Hindlimb muscle (tissue), 1 donor: ENCODE measurements around the gene EPHB2. TPM values are rescaled to one million over a fixed set of nuclear protein-coding genes. Genes with fewer than 3 reads are reported as not detected.

ENCODE experiments used
- DNase-seq: peaks from one replicate; pipeline ENCODE4 v3.0.0-alpha.2; 2013
- polyA plus RNA-seq: library from polyadenylated mRNA; unstranded; fragments of 120-200 nt; gene quantifications from one replicate; pipeline ENCODE4 v1.2.1, GENCODE V29; 2013; ENCODE audit not compliant: insufficient read length

The EPHB2 gene
- polyA plus RNA-seq, 1 donor = 15.2 TPM

DNA sequence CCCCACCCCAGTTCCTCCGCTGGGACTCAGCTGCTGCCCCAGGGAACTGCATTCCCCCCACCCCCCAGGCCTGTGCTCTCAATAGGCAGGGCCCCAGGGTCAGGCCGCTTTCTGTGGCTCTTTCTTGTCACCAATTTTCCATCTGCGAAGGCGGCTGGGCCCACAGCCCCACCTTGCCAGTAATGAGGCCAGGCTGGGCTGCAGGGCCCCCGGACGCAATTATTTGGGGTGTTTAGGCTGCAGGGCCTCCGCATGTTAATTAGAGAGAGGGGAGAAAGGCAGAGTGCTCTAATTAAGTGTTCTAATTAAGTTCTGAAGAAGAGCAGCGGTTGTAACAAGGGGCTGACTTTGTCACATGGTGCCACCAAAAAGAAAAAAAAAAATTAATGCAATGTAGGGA is 71.8 kb downstream of the EPHB2 start:
- DNase-seq = no peak

DNA sequence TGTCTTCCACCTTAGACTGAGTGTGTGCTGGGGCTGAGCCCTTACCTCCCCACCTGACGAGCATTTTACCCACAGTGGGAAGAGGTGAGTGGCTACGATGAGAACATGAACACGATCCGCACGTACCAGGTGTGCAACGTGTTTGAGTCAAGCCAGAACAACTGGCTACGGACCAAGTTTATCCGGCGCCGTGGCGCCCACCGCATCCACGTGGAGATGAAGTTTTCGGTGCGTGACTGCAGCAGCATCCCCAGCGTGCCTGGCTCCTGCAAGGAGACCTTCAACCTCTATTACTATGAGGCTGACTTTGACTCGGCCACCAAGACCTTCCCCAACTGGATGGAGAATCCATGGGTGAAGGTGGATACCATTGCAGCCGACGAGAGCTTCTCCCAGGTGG is 73.7 kb downstream of the EPHB2 start:
- no peak for DNase-seq

DNA sequence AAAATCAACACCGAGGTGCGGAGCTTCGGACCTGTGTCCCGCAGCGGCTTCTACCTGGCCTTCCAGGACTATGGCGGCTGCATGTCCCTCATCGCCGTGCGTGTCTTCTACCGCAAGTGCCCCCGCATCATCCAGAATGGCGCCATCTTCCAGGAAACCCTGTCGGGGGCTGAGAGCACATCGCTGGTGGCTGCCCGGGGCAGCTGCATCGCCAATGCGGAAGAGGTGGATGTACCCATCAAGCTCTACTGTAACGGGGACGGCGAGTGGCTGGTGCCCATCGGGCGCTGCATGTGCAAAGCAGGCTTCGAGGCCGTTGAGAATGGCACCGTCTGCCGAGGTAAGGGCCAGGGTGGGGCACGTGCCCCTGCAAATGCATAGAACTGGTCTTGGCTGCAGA is 74.1 kb downstream of the EPHB2 start:
- DNase-seq = no peak

DNA sequence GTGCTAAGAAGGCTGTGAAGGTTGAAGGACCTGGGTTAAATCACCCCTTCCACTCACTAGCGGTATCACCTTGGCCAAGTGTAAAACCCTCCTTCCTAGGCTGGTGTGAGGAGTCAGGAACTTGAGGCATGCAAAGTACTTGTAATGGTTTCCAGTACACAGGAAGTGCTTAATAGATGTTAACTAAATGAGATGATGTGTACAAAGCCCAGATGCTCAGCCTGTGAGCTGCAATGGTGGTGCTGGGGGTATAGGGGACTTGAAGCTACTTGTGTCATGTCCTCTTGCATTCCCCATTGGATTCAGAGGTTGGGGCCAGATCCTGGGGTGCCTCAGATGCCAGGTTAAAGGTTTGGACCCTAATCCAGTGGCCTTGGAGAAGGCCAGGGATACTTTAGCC is 75.5 kb downstream of the EPHB2 start:
- DNase-seq = no peak

DNA sequence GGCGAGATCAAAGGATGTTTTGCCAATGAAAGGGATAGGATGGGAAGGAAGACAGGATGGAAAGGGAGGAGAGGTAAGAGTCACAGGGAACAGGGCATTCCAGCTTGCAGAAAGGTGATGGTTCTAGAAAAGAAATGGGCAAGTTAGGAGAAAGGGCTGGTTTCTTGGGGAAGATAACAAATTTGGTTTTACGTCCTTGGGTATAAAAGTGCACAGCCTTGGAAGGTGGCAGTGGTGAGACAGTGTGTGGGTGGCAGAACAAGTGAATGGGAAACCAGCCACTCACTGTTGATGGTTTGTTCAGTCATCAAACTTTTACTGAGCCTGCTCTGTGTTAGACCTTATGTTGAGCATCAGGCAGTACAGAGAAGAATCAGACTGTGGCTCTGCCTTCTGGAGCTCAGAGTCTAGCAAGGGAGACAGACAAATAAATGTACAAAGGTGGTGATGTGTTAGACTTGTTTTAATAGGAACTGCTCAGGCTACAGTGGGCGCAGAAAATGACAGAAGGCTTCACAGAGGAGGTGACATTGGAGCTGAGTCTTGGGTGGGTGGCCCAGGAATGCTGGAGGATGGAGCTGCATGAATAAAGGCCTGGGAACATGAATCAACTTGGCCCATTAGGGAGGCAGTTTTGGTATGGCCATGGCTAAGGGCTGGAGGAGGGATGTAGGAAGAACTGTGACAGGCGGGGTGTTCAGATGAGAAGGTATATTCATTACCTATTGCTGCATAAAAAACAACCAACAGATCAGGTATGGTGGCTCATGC is 76.3 kb downstream of the EPHB2 start:
- DNase-seq = no peak

DNA sequence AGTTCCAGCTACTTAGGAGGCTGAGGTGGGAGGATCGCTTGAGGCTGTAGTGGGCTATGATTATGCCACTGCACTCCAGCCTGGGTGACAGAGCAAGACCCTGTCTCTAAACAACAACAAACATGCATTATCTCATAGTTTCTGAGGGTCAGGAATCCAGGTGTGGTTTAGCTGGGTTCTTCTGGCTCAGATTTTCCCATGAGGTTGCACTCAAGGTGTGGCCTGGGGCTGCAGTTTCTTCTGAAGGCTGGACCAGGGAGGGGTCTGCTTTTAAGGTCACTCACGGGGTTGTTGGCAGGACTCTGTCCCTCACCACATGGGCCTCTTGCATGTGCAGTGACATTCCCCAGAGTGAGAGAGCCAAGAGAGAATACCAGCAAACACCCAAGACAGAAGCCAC is 77.0 kb downstream of the EPHB2 start:
- DNase-seq = no peak

DNA sequence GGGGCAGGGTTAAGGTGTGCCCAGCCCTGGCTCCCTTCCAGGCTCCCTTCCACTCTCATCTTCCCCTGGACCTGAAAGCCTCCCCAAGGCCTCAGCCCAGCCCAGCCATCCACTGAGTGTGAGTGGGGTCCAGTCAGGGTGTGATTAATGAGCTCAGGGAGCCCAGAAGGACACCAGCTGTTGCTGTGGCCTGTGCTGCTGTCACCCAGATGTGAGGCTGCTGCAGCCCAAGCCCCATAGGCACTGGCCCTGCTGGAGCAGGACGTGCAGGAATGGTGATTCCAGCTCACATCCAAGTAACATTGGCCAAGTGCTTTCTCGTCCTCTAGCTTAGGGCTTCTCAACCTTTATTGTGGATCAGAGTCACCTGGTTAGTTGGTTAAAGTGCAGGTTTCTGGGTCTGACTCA is 77.6 kb downstream of the EPHB2 start:
- DNase-seq = no peak

DNA sequence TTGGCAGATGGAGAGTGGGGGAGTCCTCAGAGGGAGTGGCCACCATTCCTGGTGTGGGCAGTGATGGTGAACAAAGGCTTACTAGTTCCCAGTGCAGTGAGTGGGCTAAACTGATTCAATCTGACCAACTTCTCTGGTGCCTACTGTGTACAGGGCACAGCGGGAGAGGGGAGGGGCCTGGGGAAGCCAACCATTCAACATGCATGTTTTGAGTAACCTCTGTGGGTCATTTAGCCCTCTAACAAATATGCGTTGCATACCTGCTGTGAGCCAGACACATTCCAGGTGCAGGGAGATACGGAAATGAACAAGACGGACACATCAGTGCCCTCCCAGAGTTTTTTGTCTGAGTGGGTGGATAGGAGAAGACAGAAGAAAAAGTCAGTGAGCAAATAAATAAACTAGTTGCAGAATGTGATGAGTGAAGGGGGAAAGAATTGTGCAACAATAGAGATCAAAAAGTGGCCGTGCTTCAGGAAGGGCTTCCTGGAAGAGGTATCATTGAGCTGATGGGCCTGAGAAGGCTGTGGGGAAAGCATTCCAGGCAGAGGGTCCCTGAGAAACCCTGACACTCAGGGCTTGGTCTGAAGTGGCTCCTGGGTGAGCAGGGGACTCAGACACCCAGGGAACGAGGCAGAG is 78.8 kb downstream of the EPHB2 start:
- no peak for DNase-seq

DNA sequence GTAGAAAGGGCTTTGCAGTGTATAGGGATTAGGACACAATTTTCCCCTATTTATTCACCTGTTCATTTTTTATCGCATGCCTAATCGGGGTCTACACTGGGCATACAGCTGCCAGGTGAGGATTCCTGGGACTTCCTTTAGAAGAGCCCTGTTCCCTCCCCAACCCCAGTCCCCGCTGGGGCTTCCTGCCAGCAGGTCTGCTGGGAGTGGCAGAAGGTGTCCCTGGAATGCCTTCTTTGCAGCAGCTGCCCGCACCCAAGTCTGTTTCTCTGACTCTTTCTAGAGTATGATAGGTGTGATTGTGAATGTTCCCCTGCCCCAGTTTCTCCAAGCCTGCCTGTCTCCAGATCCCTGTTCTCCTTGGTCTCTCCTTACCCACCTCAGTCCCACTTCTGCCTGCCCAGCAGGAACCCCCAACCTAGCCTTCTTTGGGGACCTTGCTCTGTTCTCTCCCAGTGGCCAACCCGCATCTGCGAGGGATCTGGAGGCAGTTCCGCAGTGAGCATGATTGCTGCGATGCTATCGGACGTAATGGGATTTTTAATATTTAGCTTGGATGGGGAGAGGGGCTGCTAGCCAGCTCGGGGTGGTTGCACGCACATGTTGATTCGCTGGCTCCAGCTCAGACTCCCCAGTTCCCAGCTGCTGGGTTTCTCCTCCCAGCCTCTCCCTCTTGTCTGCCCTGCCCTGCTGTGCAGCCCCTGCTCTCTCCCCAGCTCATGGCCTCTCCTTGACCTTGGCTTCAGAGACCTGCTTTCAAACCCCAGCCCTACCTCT is 79.8 kb downstream of the EPHB2 start:
- peak; percentile 68 for DNase-seq

DNA sequence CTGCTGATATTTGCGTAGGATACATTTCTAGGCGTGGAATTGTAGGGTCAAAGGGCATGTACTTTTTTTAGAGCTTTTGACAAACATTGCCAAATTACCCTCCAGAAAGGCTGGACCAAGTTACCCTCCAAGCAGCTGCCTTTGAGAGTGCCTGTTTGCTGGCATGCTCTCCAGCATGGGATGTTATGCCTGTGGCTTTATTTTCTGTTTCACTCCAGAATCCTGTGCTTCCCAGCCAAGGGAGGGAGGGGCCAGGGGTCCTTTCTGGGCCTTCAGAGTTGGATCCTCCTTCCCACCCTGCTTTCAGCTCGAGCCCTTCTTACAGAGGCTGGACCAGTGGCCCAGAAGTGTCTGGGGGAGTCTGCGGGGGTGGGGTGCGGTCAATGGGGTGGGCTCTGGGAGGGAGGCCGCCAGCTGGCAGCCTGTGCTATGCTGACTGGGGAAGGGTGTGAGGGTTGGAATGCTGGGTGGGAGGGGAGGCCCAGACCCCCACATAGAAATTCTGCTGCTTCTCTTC is 81.2 kb downstream of the EPHB2 start:
- DNase-seq = peak; percentile 70

DNA sequence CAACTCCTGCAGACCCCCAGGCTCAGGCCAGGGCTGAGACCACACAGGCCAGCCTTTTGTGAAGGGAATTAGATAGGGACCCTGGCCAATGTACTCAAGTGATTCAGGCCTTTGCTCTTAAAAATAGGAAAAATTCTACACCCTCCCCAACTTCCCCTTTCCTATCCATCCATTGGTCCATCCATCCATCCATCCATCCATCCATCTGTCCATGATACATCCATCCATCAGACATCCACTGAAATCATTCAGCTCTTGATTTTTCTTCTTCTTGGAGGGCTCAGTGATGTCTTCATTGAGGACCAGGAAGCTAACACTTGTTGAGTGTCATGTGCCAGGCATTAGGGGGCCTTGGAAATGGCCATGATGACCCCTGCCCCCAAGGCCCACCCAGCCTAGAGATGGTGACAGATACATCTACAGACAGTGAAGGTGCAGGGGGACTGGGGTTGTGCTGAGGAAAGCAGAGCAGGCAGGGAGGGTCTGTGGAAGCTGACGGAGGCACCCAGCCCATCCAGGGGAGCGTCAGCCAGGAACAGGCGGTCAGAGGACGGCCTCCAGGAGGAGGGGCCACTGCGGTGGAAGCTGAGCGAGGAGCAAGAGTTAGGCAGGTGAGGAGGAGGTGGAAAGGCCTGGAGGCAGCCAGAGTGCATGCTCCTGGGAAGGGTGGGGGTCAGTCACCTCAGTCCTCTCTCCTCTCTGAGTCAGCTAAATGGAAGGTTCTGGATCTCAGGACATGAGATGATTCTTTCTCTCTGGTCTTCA is 81.9 kb downstream of the EPHB2 start:
- DNase-seq = no peak

DNA sequence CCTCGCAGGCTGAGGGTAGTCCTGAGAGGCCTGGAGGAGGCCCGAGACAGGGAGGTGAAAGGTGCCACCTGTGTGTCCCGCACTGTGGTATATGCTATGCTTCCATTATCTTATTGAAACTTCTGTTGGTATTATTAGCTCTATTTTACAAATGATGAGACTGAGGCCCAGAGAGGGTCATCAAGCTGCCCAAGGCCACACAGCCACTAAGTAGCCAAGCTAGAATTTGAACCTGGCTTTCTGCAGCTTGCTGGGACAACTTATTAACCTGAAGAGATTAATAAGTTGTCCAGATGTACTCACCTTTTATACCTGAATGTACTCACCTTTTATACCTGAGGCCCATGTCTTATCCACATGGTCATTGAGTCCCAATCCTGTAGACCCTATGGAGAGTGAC is 83.0 kb downstream of the EPHB2 start:
- DNase-seq = no peak

DNA sequence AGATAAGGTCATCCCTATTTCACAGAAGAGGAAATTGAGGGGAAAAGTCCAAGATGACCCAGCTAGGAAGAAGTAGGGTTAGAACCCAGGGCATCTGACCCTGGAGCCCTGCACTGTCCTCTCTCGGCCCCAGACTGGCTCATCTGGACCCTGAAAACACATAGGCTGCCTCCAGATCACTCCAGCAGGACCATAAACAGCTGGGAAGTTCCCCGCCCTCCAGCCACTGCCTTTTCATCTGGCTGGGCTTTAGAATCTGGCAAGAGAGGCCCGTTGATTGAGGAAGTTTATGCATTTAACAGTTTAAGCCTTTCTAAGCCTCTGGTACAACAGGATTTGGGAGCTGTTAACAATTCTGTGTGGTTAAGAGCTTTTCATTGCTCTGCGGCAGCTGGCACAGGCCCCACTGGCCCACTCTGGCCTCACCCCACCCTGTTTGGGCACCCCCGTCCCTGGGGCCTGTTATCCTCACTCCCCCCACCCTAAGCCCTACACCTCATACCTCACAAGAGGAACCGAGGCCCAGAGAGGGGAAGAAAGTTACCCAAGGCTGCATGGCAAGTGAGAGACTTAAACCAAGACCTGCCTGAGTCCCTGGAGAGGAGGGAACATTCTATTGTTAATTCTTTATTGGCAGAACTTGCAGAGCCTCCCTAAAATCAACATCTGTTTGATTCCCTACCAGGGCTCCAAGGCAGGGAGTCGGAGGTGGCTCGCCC is 84.2 kb downstream of the EPHB2 start:
- DNase-seq = peak; percentile 84

DNA sequence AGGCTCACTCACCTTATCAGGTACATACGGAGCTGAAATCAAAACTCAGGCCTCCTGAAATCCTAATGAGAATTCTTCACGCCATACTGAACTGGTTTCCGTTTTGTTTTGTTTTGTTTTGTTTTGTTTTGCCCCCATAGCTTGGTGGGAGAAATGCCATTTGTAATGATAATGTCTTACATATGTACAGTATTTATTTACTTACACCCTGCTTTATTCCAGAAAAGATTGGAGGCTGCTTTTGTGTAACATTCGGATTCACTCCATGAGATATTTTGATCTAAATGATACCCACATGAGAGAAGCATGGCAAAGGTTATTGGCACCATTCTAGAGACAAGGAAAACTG is 84.7 kb downstream of the EPHB2 start:
- no peak for DNase-seq

DNA sequence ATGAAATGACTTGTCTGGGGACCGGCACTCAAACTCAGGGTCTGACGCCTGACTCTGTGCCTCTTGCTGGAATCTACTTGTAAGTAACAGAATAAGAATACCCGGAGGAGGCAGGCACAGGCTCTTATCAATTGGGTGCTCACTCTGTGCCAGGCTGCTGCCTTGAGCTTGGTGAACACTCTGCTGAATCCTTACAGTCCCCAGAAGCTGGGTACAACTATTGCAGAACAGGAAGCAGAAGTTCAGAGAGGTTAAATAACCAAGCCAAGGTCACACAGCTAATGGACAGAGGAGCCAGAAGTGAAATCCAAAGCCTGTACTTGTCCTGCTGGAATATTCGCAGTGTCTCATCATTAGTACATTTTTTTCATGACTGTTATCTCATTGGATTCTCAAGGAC is 86.0 kb downstream of the EPHB2 start:
- DNase-seq = no peak

DNA sequence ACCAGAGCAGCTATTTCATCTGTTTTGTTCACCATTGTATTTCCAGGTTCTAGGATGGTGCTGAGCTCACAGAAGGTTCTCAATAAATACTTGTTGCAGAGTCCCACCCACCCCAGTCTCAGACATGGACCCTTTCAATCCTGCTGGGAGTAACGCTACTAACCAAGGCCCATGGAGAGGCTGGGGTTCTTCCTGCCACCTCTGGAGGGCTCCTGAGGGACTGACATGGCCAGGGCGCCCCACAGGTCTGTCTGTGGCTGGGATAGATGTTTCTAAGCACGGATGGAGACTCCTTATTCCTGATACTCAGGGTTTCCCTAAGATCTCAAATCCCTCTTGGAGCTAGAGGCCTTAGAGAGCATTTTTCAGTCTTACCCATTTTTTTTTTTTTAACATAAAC is 87.4 kb downstream of the EPHB2 start:
- DNase-seq = no peak

DNA sequence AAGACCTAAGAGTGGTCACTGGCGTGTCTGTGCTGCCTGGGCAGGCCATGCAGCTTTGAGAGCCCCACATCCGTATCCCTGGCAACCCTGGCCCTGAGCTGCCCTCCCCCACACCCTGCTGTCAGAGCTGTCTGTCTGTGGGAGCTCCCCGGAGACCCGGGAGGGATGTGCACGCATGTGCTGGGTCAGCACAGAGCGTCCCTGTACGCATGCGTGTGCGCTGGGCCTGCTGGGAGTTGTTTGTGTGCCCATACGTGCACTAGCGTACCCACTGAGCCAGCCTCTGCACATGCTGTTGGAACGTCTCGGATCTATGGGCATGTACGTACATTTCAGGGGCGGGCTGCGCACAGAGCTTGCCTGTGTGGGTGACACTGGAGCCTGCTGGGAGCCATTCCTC is 89.3 kb downstream of the EPHB2 start:
- DNase-seq = no peak

DNA sequence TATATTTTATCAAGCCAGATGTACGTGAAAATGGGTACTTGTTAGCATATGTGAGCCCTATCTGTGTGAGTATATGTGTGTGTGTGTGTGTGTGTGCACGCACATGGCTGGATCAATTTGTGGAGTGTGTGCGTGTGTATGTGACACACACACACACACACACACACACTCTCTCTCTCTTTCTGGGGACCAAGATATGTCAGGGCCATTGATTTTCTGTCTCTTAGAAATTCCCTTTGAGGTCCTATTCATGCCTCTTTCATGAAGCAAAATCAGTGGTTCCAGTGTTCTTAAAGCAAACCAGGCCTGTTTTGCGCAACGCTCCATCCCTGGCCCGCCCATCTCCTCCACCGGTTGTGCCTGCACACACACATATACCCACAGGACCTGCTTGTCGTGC is 90.0 kb downstream of the EPHB2 start:
- no peak for DNase-seq

DNA sequence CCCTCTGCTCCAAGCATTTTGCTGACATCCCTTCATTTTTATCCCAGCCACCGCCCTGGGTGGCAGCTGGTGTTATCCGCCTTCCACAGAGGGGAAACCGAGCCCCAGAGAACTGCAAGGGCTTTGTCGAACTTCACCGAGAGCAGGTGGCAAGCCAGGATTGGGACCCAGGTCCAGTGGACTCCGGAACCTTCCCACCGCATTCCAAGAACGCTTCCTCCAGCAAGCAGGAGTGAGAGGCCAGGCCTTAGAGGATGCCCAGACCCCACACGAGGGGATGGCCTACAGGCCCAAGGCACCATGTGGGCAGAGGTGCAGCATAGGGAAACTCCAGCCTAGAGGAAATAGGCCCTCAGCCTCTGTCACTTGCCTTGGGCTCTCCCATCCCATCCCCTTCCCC is 90.7 kb downstream of the EPHB2 start:
- no peak for DNase-seq

DNA sequence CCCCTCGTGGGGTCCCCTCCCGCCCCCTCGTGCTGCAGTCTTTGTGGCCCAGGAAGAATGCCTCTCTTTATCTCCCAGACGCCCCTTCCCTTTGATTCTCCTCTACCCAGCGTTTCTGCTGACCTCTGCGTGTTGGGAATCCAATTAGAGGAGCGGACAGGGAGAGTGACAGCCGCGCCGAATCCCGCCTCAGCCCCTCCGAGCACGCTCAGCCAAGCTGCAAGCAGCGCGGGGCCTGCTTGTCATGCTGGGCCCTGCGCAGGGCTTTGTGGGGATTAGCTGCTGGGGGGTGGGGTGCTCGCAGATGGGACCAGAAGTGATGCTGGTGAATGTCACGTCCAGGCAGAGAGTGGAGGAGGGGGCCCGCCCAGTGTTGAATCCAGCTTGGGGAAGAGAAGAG is 91.1 kb downstream of the EPHB2 start:
- no peak for DNase-seq

DNA sequence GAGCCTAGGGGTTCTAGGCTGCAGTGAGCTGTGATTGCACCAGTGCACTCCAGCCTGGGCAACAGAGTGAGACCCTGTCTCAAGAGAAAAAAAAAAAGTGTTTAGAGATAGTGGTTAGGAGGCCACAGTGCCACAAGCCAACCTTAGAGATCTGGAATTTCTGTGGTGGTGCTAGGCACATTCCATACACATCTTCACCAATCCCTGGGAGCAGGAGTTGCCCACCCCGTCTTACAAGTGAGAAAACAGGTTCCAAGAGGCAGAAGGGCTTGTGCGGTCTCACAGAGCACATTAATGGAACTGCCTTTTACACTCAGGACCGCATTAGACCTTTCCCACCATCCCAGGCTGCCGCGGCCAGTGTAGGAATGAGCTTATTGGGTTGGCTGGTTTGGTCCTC is 93.2 kb downstream of the EPHB2 start:
- DNase-seq = no peak

DNA sequence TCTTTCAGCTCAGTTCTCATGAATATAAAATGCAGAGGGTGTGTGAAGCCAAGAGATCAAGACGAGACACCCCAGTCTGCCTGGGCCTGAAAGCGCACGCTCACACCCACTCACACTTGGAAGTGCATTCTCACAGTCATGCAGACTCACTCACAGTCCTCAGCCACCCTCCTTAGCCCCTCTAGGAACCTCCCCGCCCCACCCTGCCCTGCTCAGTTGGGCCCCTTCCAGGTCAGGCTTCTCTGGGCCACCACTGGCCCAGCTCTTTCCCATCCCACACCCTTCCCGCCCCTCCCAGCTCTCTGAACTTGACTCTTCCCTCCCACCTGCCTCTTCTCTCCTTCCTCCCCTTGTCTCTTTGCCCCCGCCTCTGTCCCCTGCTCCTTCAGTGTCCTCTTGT is 93.8 kb downstream of the EPHB2 start:
- no peak for DNase-seq
